Neural cell (in vitro differentiated cells): ENCODE measurements around the gene LAMC2. TPM values are rescaled to one million over a fixed set of nuclear protein-coding genes. Genes with fewer than 3 reads are reported as not detected.

Experiments
- H2AFZ ChIP-seq: fragments of 200-600, 300-800 bp; sonication (generic), shearing (Covaris generic); 2 replicates; pipeline ENCODE4 v1.6.0; 2014; ENCODE audit warnings: low read depth, mild to moderate bottlenecking, antibody characterized with exemption, low read length, moderate library complexity
- H3F3A ChIP-seq: fragments of 200-600 bp; shearing (Covaris generic); 2 replicates; pipeline ENCODE4 v1.6.1; 2016; ENCODE audit warnings: mild to moderate bottlenecking, moderate library complexity, mixed read lengths, antibody characterized with exemption, low read length; ENCODE audit not compliant: insufficient read depth, poor library complexity, severe bottlenecking
- H3K27ac ChIP-seq: fragments of 200-600, 300-800 bp; sonication (generic), shearing (Covaris generic); 2 replicates; pipeline ENCODE4 v1.5.1; 2014; ENCODE audit warnings: mild to moderate bottlenecking, low read length, moderate library complexity
- H3K27me3 ChIP-seq: fragments of 300-800, 200-600 bp; sonication (generic), shearing (Covaris generic); 2 replicates; pipeline ENCODE4 v1.6.0; 2014; ENCODE audit warnings: mild to moderate bottlenecking, low read depth, low read length, moderate library complexity; ENCODE audit not compliant: insufficient read depth
- H3K36me3 ChIP-seq: fragments of 300-800, 200-600 bp; sonication (generic), shearing (Covaris generic); 2 replicates; pipeline ENCODE4 v1.5.1; 2014; ENCODE audit warnings: mild to moderate bottlenecking, antibody characterized with exemption, low read length, moderate library complexity; ENCODE audit not compliant: insufficient read depth
- H3K4me2 ChIP-seq: fragments of 300-800, 200-600 bp; sonication (generic), shearing (Covaris generic); 2 replicates; pipeline ENCODE4 v1.6.0; 2014; ENCODE audit warnings: mild to moderate bottlenecking, low read length
- H3K4me3 ChIP-seq: fragments of 300-800, 200-600 bp; sonication (generic), shearing (Covaris generic); 2 replicates; pipeline ENCODE4 v1.5.1; 2014; ENCODE audit warnings: mild to moderate bottlenecking, low read length, moderate library complexity
- H3K79me2 ChIP-seq: fragments of 200-600 bp; shearing (Covaris generic); replicated peaks from 2 replicates; pipeline ENCODE4 v1.6.0; 2014; ENCODE audit warnings: mild to moderate bottlenecking, low read length, moderate library complexity; ENCODE audit not compliant: insufficient read depth
- H3K9ac ChIP-seq: fragments of 300-800, 200-600 bp; sonication (generic), shearing (Covaris generic); 2 replicates; pipeline ENCODE4 v1.6.1; 2016; ENCODE audit warnings: mild to moderate bottlenecking, low read length, mixed read lengths
- H3K9me2 ChIP-seq: fragments of 200-600 bp; shearing (Covaris generic); 2 replicates; pipeline ENCODE4 v1.6.1; 2016; ENCODE audit warnings: mild to moderate bottlenecking, low read length, mixed read lengths; ENCODE audit not compliant: insufficient read depth
- H3K9me3 ChIP-seq: fragments of 200-600, 300-800 bp; sonication (generic), shearing (Covaris generic); 2 replicates; pipeline ENCODE4 v1.6.1; 2016; ENCODE audit warnings: mild to moderate bottlenecking, mixed run types, low read length, moderate library complexity, mixed read lengths
- H4K20me1 ChIP-seq: fragments of 200-600 bp; shearing (Covaris generic); 2 replicates; pipeline ENCODE4 v1.6.1; 2016; ENCODE audit warnings: mild to moderate bottlenecking, mixed run types; ENCODE audit not compliant: insufficient read depth
- CTCF ChIP-seq: fragments of 450-650 bp; IDR thresholded peaks from 2 replicates; pipeline ENCODE4 v1.5.1; 2014; ENCODE audit warnings: antibody characterized with exemption, mild to moderate bottlenecking, moderate library complexity; ENCODE audit not compliant: poor library complexity, severe bottlenecking
- EP300 ChIP-seq: fragments of 450-650 bp; conservative IDR thresholded peaks from 2 replicates; pipeline ENCODE4 v1.6.1; 2014; ENCODE audit warnings: antibody characterized with exemption, mild to moderate bottlenecking, moderate library complexity; ENCODE audit not compliant: poor library complexity, severe bottlenecking
- EZH2 ChIP-seq: fragments of 200-600, 300-800 bp; shearing (Covaris generic), sonication (generic); IDR thresholded peaks from 2 replicates; pipeline ENCODE4 v1.6.1; 2014; ENCODE audit warnings: antibody characterized with exemption, low read length, borderline replicate concordance, mild to moderate bottlenecking; ENCODE audit not compliant: insufficient read depth, poor library complexity, severe bottlenecking
- MXI1 ChIP-seq: fragments of 450-650 bp; conservative IDR thresholded peaks from 2 replicates; pipeline ENCODE4 v1.6.1; 2014; ENCODE audit warnings: antibody characterized with exemption, mild to moderate bottlenecking; ENCODE audit not compliant: poor library complexity, severe bottlenecking
- POLR2AphosphoS5 ChIP-seq: IDR thresholded peaks from 2 replicates; pipeline ENCODE4 v1.6.1; 2012
- RAD21 ChIP-seq: fragments of 450-650 bp; conservative IDR thresholded peaks from 2 replicates; pipeline ENCODE4 v1.6.1; 2014; ENCODE audit warnings: antibody characterized with exemption, mild to moderate bottlenecking, moderate library complexity
- SMC3 ChIP-seq: fragments of 450-650 bp; conservative IDR thresholded peaks from 2 replicates; pipeline ENCODE4 v1.6.1; 2014; ENCODE audit warnings: antibody characterized with exemption, mild to moderate bottlenecking, moderate library complexity; ENCODE audit not compliant: poor library complexity
- TAF1 ChIP-seq: IDR thresholded peaks from 2 replicates; pipeline ENCODE4 v1.6.1; 2012; ENCODE audit warnings: low read depth
- polyA plus RNA-seq: library from polyadenylated mRNA; depleted of rRNA; stranded (reverse); fragments of >200 nt; gene quantifications from 2 replicates; pipeline ENCODE4 v1.2.3, GENCODE V29; 2014
- TF ChIP-seq, protein P1 (sequence below): IDR thresholded peaks from 2 replicates; pipeline ENCODE4 v1.6.1; 2012; ENCODE audit warnings: borderline replicate concordance

LAMC2 gene
- polyA plus RNA-seq, 1 donor from 2014 or later = 0.67 TPM

DNA sequence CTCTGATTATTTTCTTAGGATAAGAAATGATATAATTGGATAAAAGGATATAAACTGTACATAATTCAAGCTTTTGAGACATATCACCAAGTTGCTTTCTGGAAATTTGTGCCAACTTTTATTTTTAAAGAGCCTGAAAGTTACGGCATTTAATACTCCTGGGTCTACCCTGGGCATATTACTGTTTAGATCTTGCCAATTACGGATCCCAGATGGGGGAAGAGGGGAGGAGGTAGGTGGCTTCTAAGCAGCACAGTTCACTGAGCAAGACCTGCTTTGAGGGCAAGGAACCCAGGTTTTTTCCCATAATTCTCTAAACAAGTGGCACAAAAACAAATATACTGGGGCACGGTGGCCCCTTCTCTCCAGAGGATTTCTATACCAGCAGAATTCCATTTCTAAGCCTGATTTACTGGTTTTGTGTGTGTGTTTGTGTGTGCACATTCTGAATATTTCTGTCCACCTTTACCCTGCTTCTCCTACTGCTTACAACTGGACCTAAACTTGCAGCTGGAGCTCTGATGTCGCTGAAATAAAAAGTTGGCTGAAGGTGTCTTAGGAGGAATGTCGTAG is 76.7 kb downstream of the LAMC2 start:
- H2AFZ ChIP-seq = no peak overlapping the region

DNA sequence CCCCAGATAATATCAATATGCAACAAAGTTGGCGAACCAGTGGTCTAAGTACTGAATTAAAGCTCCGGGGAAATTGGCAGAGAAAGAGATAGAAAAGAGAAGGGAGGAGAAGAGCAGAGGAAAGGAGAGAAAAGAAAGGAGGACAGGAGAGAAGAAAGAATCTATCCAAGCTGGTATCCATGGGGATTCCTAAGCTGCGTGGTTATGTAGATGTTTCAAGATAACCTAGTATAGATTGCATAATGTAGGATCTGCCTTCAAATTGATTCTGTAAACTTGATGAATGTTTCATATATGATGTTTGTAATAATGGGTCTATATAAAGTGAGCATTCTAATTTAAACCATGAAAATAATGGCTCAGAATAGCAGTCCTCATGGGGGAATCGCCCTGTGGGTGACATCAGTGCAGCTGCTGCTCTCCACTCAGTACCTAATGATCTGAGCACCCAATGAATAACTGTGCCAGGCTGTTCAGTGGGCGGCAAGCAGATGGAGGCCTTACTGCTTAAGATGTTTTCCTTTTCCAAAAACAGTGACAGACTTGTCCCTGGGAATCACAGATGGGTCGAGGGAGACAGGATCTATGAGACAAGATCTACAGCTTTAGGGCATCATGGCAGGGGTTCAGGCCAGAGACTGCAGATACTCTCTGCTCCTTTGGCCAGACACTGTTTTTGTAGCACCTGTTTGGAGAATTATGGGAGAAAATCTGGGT is 78.0 kb downstream of the LAMC2 start:
- H3K4me2 ChIP-seq = no peak overlapping the region
- no peaks in the 10 kb centered on the region for H3K79me2 ChIP-seq
- peaks cover 6% of the 10 kb centered on the region for H3K36me3 ChIP-seq
- H3K9me2 ChIP-seq = no peaks in the 10 kb centered on the region
- H4K20me1 ChIP-seq = no peaks in the 10 kb centered on the region
- H3K9ac ChIP-seq = no peak overlapping the region
- H2AFZ ChIP-seq = no peak overlapping the region
- no peak overlapping the region for H3K27ac ChIP-seq
- H3K9me3 ChIP-seq = no peaks in the 10 kb centered on the region
- no peak overlapping the region for H3K4me3 ChIP-seq
- no peaks in the 10 kb centered on the region for H3F3A ChIP-seq
- H3K27me3 ChIP-seq = no peaks in the 10 kb centered on the region
- no peak for TF ChIP-seq SMC3
- TF ChIP-seq EZH2 = no peak
- TF ChIP-seq, protein P1, sequence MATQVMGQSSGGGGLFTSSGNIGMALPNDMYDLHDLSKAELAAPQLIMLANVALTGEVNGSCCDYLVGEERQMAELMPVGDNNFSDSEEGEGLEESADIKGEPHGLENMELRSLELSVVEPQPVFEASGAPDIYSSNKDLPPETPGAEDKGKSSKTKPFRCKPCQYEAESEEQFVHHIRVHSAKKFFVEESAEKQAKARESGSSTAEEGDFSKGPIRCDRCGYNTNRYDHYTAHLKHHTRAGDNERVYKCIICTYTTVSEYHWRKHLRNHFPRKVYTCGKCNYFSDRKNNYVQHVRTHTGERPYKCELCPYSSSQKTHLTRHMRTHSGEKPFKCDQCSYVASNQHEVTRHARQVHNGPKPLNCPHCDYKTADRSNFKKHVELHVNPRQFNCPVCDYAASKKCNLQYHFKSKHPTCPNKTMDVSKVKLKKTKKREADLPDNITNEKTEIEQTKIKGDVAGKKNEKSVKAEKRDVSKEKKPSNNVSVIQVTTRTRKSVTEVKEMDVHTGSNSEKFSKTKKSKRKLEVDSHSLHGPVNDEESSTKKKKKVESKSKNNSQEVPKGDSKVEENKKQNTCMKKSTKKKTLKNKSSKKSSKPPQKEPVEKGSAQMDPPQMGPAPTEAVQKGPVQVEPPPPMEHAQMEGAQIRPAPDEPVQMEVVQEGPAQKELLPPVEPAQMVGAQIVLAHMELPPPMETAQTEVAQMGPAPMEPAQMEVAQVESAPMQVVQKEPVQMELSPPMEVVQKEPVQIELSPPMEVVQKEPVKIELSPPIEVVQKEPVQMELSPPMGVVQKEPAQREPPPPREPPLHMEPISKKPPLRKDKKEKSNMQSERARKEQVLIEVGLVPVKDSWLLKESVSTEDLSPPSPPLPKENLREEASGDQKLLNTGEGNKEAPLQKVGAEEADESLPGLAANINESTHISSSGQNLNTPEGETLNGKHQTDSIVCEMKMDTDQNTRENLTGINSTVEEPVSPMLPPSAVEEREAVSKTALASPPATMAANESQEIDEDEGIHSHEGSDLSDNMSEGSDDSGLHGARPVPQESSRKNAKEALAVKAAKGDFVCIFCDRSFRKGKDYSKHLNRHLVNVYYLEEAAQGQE = no peak
- no peak for TF ChIP-seq RAD21
- TF ChIP-seq CTCF = no peak
- TF ChIP-seq TAF1 = no peak
- no peak for TF ChIP-seq POLR2AphosphoS5

More for the DNA sequence above, 76.7 kb downstream of the LAMC2 start:
- Histone ChIP-seq H3K27ac (no peak overlapping the region), H3K4me3 (no peak overlapping the region), H4K20me1 (no peaks in the 10 kb centered on the region), H3K36me3 (peaks cover 6% of the 10 kb centered on the region), H3K9me2 (no peaks in the 10 kb centered on the region), H3K4me2 (no peak overlapping the region), H3K79me2 (no peaks in the 10 kb centered on the region), H3F3A (no peaks in the 10 kb centered on the region), H3K9me3 (no peaks in the 10 kb centered on the region), H3K27me3 (no peaks in the 10 kb centered on the region), H3K9ac (no peak overlapping the region)
- TF ChIP-seq RAD21 = no peak
- no peak for TF ChIP-seq MXI1
- no peak for TF ChIP-seq POLR2AphosphoS5
- TF ChIP-seq SMC3 = no peak
- TF ChIP-seq CTCF = no peak
- no peak for TF ChIP-seq TAF1
- no peak for TF ChIP-seq EP300
- TF ChIP-seq EZH2 = no peak
- TF ChIP-seq, protein P1 = no peak
